Motor neuron (in vitro differentiated cells): ENCODE results near the gene TMEM256. TPM values are rescaled to one million over a fixed set of nuclear protein-coding genes. Genes with fewer than 3 reads are reported as not detected.
"Not testable (repeated sequence)": the region's sequence is repeated elsewhere in the genome, so short reads cannot be mapped to it uniquely, and the experiment has no call there.

Experiments
- ATAC-seq, 8 experiments: fragments of 200-7000 bp; cut with Tn5 transposase; replicated peaks in 6 of 8; 2 replicates each; pipeline ENCODE4 v1.8.0; 2021; ENCODE audit warnings: mild to moderate bottlenecking in 8 of 8, moderate library complexity in 8 of 8
- H3K27ac ChIP-seq, 2 donors: fragments of 250-450 bp; sonication (Bioruptor Pico); 2 replicates each; pipeline ENCODE4 v1.9.0; 2021; ENCODE audit warnings: antibody characterized with exemption in 2 of 2, mild to moderate bottlenecking in 2 of 2, moderate library complexity in 1 of 2
- H3K4me1 ChIP-seq, 2 donors: fragments of 250-450 bp; sonication (Bioruptor Pico); replicated peaks in 1 of 2; 2 replicates each; pipeline ENCODE4 v1.6.1; 2021; ENCODE audit warnings: antibody characterized with exemption in 2 of 2, mild to moderate bottlenecking in 2 of 2, moderate library complexity in 1 of 2
- H3K4me3 ChIP-seq, 5 donors: fragments of 250-450 bp; sonication (Bioruptor Pico); 2 replicates each; pipeline ENCODE4 v1.9.0; 2021; ENCODE audit warnings: antibody characterized with exemption in 5 of 5, mild to moderate bottlenecking in 5 of 5, moderate library complexity in 4 of 5
- WGBS, 10 experiments: fragments of 450-650 bp; shearing (Covaris generic); methylation state at CpG; one replicate each; pipeline ENCODE4 v1.0.0; 2022; 5-methylcytosine and 5-hydroxymethylcytosine counted together
- in situ Hi-C, 9 experiments: fragments of 400-800 bp; cut with MboI; loops; one replicate each; pipeline ENCODE4 v1.15.0; 2021; ENCODE audit warnings: low sequenced_read_pairs in 9 of 9, low pct_unique_long_range_greater_than_20kb in 2 of 9; ENCODE audit not compliant: unreplicated experiment in 9 of 9
- total RNA-seq, 8 experiments: library from RNA; unstranded; fragments of 300-600 nt; gene quantifications; 2 replicates each; pipeline versions ENCODE4 v1.2.3 to v1.2.4, GENCODE V29; 2022

TMEM256 gene
- total RNA-seq, 8 experiments from 2014 or later = 50.7 to 141 (median 111) TPM

- peak overlapping the region; percentile 16 to 29 (median 23) for H3K4me3 ChIP-seq
- no peak overlapping the region for H3K27ac ChIP-seq
- in situ Hi-C loops = no loop called here
- WGBS, 10 experiments = 19% methylated on average over 9 of the region's 65 CpGs; no CpG with 5 or more reads in 9 of the 10 experiments
- ATAC-seq = peak in 7 of 8 experiments; percentile 75 to 97 (median 94)
- H3K4me1 ChIP-seq = peaks cover 10 to 15% of the 10 kb centered on the region in 2 donors
Measured at GRCh38 chr17:7383742-7384488, 20.0 kb downstream of the TMEM256 start.

- Histone ChIP-seq H3K4me3 (no peak overlapping the region), H3K27ac (no peak overlapping the region), H3K4me1 (peaks cover 10 to 15% of the 10 kb centered on the region in 2 donors)
- no CpG with 5 or more reads among the region's 11 CpGs for WGBS, 10 experiments
- in situ Hi-C loops = no loop called here
- ATAC-seq = no peak
Measured at GRCh38 chr17:7383371-7383741, 20.5 kb downstream of the TMEM256 start.

GRCh38 chr17:7382901-7383300, 21.0 kb downstream of the TMEM256 start:
- in situ Hi-C loops = no loop called here
- H3K4me3 ChIP-seq = no peak overlapping the region
- no peak overlapping the region for H3K27ac ChIP-seq
- WGBS, 10 experiments = 20 to 100% (median 83%) methylated on average over 1 to 4 of the region's 10 CpGs; no CpG with 5 or more reads in 4 of the 10 experiments
- peaks cover 10 to 15% of the 10 kb centered on the region in 2 donors for H3K4me1 ChIP-seq
- no peak for ATAC-seq

GRCh38 chr17:7380855-7381683, 22.8 kb downstream of the TMEM256 start, which contains the start of gene TNK1:
Gene TNK1 (plus strand): TSS chr17:7381089. CDS start chr17:7382927, 1,838 bp downstream.
- no peak within 1 kb of the TSS for H3K27ac ChIP-seq
- in situ Hi-C loops = no loop called here

GRCh38 chr17:7380321-7380720, 23.6 kb downstream of the TMEM256 start:
- peak in 4 of 8 experiments; percentile 2 to 77 (median 56) for ATAC-seq
- peaks cover 10 to 15% of the 10 kb centered on the region in 2 donors for H3K4me1 ChIP-seq
- H3K4me3 ChIP-seq = no peak overlapping the region
- 0 to 82% (median 32%) methylated on average over 2 to 7 of the region's 7 CpGs; no CpG with 5 or more reads in 5 of the 10 experiments for WGBS, 10 experiments
- H3K27ac ChIP-seq = no peak overlapping the region
- in situ Hi-C loops = no loop called here

More at GRCh38 chr17:7380855-7381683, 22.8 kb downstream of the TMEM256 start, which contains the start of gene TNK1:
- 0 to 60% (median 6%) methylated on average over 1 to 17 of the region's 52 CpGs; no CpG with 5 or more reads in 6 of the 10 experiments for WGBS, 10 experiments
- ATAC-seq = peak in 4 of 8 experiments; percentile 2 to 70 (median 47)
- Histone ChIP-seq H3K4me1 (peaks cover 10 to 15% of the 10 kb centered on the region in 2 donors), H3K4me3 (peak within 1 kb of the TSS in 2 of 5 donors; percentile 7 to 8)

GRCh38 chr17:7379134-7379533, 24.8 kb downstream of the TMEM256 start:
- Histone ChIP-seq H3K4me1 (peaks cover 4 to 7% of the 10 kb centered on the region in 2 donors), H3K4me3 (no peak overlapping the region), H3K27ac (no peak overlapping the region)
- in situ Hi-C loops = no loop called here
- 67 to 100% (median 88%) methylated on average over 1 to 3 of the region's 3 CpGs for WGBS, 10 experiments
- ATAC-seq = no peak

GRCh38 chr17:7374353-7374752, 29.5 kb downstream of the TMEM256 start:
- no peak for ATAC-seq
- WGBS, 10 experiments = 63 to 100% (median 85%) methylated on average over 1 to 2 of the region's 2 CpGs; no CpG with 5 or more reads in 3 of the 10 experiments
- in situ Hi-C loops = no loop called here

GRCh38 chr17:7370853-7371252, 33.0 kb downstream of the TMEM256 start:
- no peak overlapping the region for H3K4me3 ChIP-seq
- no peak overlapping the region for H3K27ac ChIP-seq
- ATAC-seq = no peak
- WGBS, 10 experiments = 50 to 100% (median 79%) methylated on average over 1 to 4 of the region's 4 CpGs
- in situ Hi-C loops = no loop called here
- peaks cover 6 to 7% of the 10 kb centered on the region in 2 donors for H3K4me1 ChIP-seq

More at GRCh38 chr17:7374353-7374752, 29.5 kb downstream of the TMEM256 start:
- no peak overlapping the region for H3K4me3 ChIP-seq
- H3K4me1 ChIP-seq = no peaks in the 10 kb centered on the region
- no peak overlapping the region for H3K27ac ChIP-seq

- peaks cover 6 to 7% of the 10 kb centered on the region in 2 donors for H3K4me1 ChIP-seq
- in situ Hi-C loops = no loop called here
- H3K27ac ChIP-seq = no peak overlapping the region
- WGBS, 10 experiments = 48 to 100% (median 80%) methylated on average over 1 to 4 of the region's 5 CpGs; no CpG with 5 or more reads in 3 of the 10 experiments
- H3K4me3 ChIP-seq = no peak overlapping the region
- ATAC-seq = no peak
Measured at GRCh38 chr17:7369825-7370224, 34.1 kb downstream of the TMEM256 start.

GRCh38 chr17:7368599-7368994, 35.3 kb downstream of the TMEM256 start:
- H3K4me1 ChIP-seq, H3K4me3 ChIP-seq, H3K27ac ChIP-seq, in situ Hi-C loops, ATAC-seq: not testable (repeated sequence)
- WGBS, 10 experiments = 60 to 100% (median 90%) methylated on average over 1 to 2 of the region's 5 CpGs; no CpG with 5 or more reads in 7 of the 10 experiments

GRCh38 chr17:7367918-7368598, 35.8 kb downstream of the TMEM256 start:
- in situ Hi-C loops = no loop called here
- peaks cover 6 to 7% of the 10 kb centered on the region in 2 donors for H3K4me1 ChIP-seq
- peak in 5 of 8 experiments; percentile 21 to 56 (median 39) for ATAC-seq

GRCh38 chr17:7367083-7367482, 36.8 kb downstream of the TMEM256 start:
- H3K27ac ChIP-seq = no peak overlapping the region
- H3K4me3 ChIP-seq = no peak overlapping the region
- no peak for ATAC-seq
- in situ Hi-C loops = no loop called here
- peaks cover 6 to 7% of the 10 kb centered on the region in 2 donors for H3K4me1 ChIP-seq
- 67 to 100% (median 90%) methylated on average over 1 to 4 of the region's 8 CpGs; no CpG with 5 or more reads in 5 of the 10 experiments for WGBS, 10 experiments

More at GRCh38 chr17:7367918-7368598, 35.8 kb downstream of the TMEM256 start:
- Histone ChIP-seq H3K4me3 (no peak overlapping the region), H3K27ac (no peak overlapping the region)
- WGBS, 10 experiments = 0 to 75% (median 60%) methylated on average over 2 to 5 of the region's 13 CpGs; no CpG with 5 or more reads in 1 of the 10 experiments
